HEK293 (cell line): ENCODE results near the gene NEO1.
A peak's percentile ranks its signal among the peaks of the same experiment; 100 is the strongest.

Source experiments
- CTCF ChIA-PET: fragments of 350-600 bp; formaldehyde crosslinking; extraction: SDS; loops from one replicate; lab custom pipeline; 2021; ENCODE audit warnings: antibody characterized with exemption; lab: Yijun Ruan, JAX
- POLR2A ChIA-PET: fragments of 300-600 bp; formaldehyde crosslinking; extraction: SDS; loops from one replicate; lab custom pipeline; 2020; ENCODE audit warnings: antibody characterized with exemption, inconsistent platforms; lab: Yijun Ruan, JAX
- H3K27ac ChIP-seq: fragments of 200-500 bp; sonication (Bioruptor generic); 2 replicates; pipeline ENCODE4 v1.5.1; 2014; ENCODE audit warnings: low read depth, low read length, control low read depth, inconsistent platforms; ENCODE audit errors: extremely low read depth
- H3K36me3 ChIP-seq, 2 experiments: fragments of 200-500 bp in 1 of 2; sonication (Bioruptor generic) in 1 of 2; 1 replicate in 1 of 2; 2 replicates in 1 of 2; pipeline ENCODE4 v1.5.1; 2014 to 2017; ENCODE audit warnings: inconsistent platforms in 2 of 2, low read length in 2 of 2; ENCODE audit not compliant: control insufficient read depth in 2 of 2, insufficient read depth in 1 of 2
- H3K4me1 ChIP-seq: fragments of 200-500 bp; sonication (Bioruptor generic); 2 replicates; pipeline ENCODE4 v1.5.1; 2014; ENCODE audit warnings: mild to moderate bottlenecking, low read length, inconsistent platforms; ENCODE audit not compliant: control insufficient read depth, insufficient read depth
- H3K4me3 ChIP-seq: 2 replicates; pipeline ENCODE4 v1.5.1; 2011; ENCODE audit warnings: low read depth, mild to moderate bottlenecking, control low read depth, low read length, moderate library complexity
- H3K9me3 ChIP-seq: fragments of 200-500 bp; sonication (Bioruptor generic); 2 replicates; pipeline ENCODE4 v1.5.1; 2014; ENCODE audit warnings: low read depth, low read length, inconsistent platforms; ENCODE audit not compliant: control insufficient read depth, insufficient read depth
- HOXA7 ChIP-seq: sonication (generic); formaldehyde crosslinking; IDR thresholded peaks from 2 replicates; pipeline ENCODE4 v1.8.1; 2022; ENCODE audit warnings: missing genetic modification reagents, borderline replicate concordance
- KLF16 ChIP-seq: fragments of 450-650 bp; formaldehyde crosslinking; IDR thresholded peaks from 2 replicates; pipeline ENCODE4 v1.5.1; 2017; ENCODE audit warnings: missing biosample characterization, missing genetic modification characterization
- MZF1 ChIP-seq: fragments of 450-650 bp; formaldehyde crosslinking; IDR thresholded peaks from 2 replicates; pipeline ENCODE4 v1.5.1; 2017; ENCODE audit warnings: missing biosample characterization, missing genetic modification characterization, borderline replicate concordance
- OSR2 ChIP-seq: fragments of 450-650 bp; formaldehyde crosslinking; IDR thresholded peaks from 2 replicates; pipeline ENCODE4 v1.5.1; 2016; ENCODE audit warnings: missing biosample characterization, missing genetic modification characterization
- PRDM1 ChIP-seq: fragments of 450-650 bp; formaldehyde crosslinking; IDR thresholded peaks from 2 replicates; pipeline ENCODE4; 2016; ENCODE audit warnings: missing biosample characterization, missing genetic modification characterization
- RBAK ChIP-seq: fragments of 450-650 bp; formaldehyde crosslinking; IDR thresholded peaks from 2 replicates; pipeline ENCODE4 v1.5.1; 2016; ENCODE audit warnings: missing biosample characterization, missing genetic modification characterization
- TSHZ1 ChIP-seq: fragments of 450-650 bp; formaldehyde crosslinking; IDR thresholded peaks from 2 replicates; pipeline ENCODE4 v1.5.1; 2016; ENCODE audit warnings: missing biosample characterization, missing genetic modification characterization, borderline replicate concordance
- WT1 ChIP-seq: fragments of 450-650 bp; formaldehyde crosslinking; IDR thresholded peaks from 2 replicates; pipeline ENCODE4 v1.5.1; 2016; ENCODE audit warnings: missing biosample characterization, missing genetic modification characterization
- YY2 ChIP-seq: fragments of 450-650 bp; formaldehyde crosslinking; IDR thresholded peaks from 2 replicates; pipeline ENCODE4 v1.5.1; 2016; ENCODE audit warnings: missing biosample characterization, missing genetic modification characterization
- ZBTB7A ChIP-seq: fragments of 450-650 bp; formaldehyde crosslinking; IDR thresholded peaks from 2 replicates; pipeline ENCODE4 v1.5.1; 2016; ENCODE audit warnings: low read depth, missing biosample characterization, missing genetic modification characterization
- ZFP3 ChIP-seq: fragments of 450-650 bp; formaldehyde crosslinking; IDR thresholded peaks from 2 replicates; pipeline ENCODE4 v1.5.1; 2016; ENCODE audit warnings: low read depth, missing biosample characterization, missing genetic modification characterization
- ZNF121 ChIP-seq: fragments of 450-650 bp; formaldehyde crosslinking; IDR thresholded peaks from 2 replicates; pipeline ENCODE4 v1.5.1; 2016; ENCODE audit warnings: missing biosample characterization, missing genetic modification characterization
- ZNF146 ChIP-seq: fragments of 450-650 bp; formaldehyde crosslinking; IDR thresholded peaks from 2 replicates; pipeline ENCODE4 v1.5.1; 2016; ENCODE audit warnings: missing biosample characterization, missing genetic modification characterization
- ZNF16 ChIP-seq: fragments of 450-650 bp; formaldehyde crosslinking; IDR thresholded peaks from 2 replicates; pipeline ENCODE4 v1.5.1; 2016; ENCODE audit warnings: low read depth, missing biosample characterization, missing genetic modification characterization
- ZNF169 ChIP-seq: fragments of 450-650 bp; formaldehyde crosslinking; IDR thresholded peaks from 2 replicates; pipeline ENCODE4 v1.5.1; 2016; ENCODE audit warnings: missing biosample characterization, missing genetic modification characterization
- ZNF19 ChIP-seq: fragments of 450-650 bp; formaldehyde crosslinking; IDR thresholded peaks from 2 replicates; pipeline ENCODE4; 2016; ENCODE audit warnings: missing biosample characterization, missing genetic modification characterization, low read depth
- ZNF24 ChIP-seq: fragments of 450-650 bp; formaldehyde crosslinking; IDR thresholded peaks from 2 replicates; pipeline ENCODE4 v1.5.1; 2016; ENCODE audit warnings: missing biosample characterization, missing genetic modification characterization
- ZNF266 ChIP-seq: fragments of 450-650 bp; formaldehyde crosslinking; IDR thresholded peaks from 2 replicates; pipeline ENCODE4 v1.5.1; 2016; ENCODE audit warnings: missing biosample characterization, missing genetic modification characterization, low read depth
- ZNF404 ChIP-seq: fragments of 450-650 bp; formaldehyde crosslinking; IDR thresholded peaks from 2 replicates; pipeline ENCODE4 v1.5.1; 2017; ENCODE audit warnings: missing biosample characterization, missing genetic modification characterization
- ZNF530 ChIP-seq: fragments of 450-650 bp; formaldehyde crosslinking; IDR thresholded peaks from 2 replicates; pipeline ENCODE4 v1.5.1; 2016; ENCODE audit warnings: low read depth, missing biosample characterization, missing genetic modification characterization
- ZNF585B ChIP-seq: fragments of 450-650 bp; formaldehyde crosslinking; IDR thresholded peaks from 2 replicates; pipeline ENCODE4 v1.5.1; 2016; ENCODE audit warnings: missing biosample characterization, missing genetic modification characterization
- ZNF626 ChIP-seq: fragments of 450-650 bp; sonication (Bioruptor Pico); formaldehyde crosslinking; IDR thresholded peaks from 2 replicates; pipeline ENCODE4 v1.5.1; 2018; ENCODE audit warnings: missing biosample characterization, missing genetic modification characterization, inconsistent platforms
- ZNF670 ChIP-seq: fragments of 450-650 bp; formaldehyde crosslinking; IDR thresholded peaks from 2 replicates; pipeline ENCODE4 v1.5.1; 2016; ENCODE audit warnings: missing biosample characterization, missing genetic modification characterization, low read depth
- ZNF701 ChIP-seq: fragments of 450-650 bp; formaldehyde crosslinking; IDR thresholded peaks from 2 replicates; pipeline ENCODE4 v1.5.1; 2016; ENCODE audit warnings: missing biosample characterization, missing genetic modification characterization
- ZNF76 ChIP-seq: fragments of 450-650 bp; formaldehyde crosslinking; IDR thresholded peaks from 2 replicates; pipeline ENCODE4; 2016; ENCODE audit warnings: low read depth, missing biosample characterization, missing genetic modification characterization, borderline replicate concordance
- ZSCAN16 ChIP-seq: fragments of 450-650 bp; formaldehyde crosslinking; IDR thresholded peaks from 2 replicates; pipeline ENCODE4 v1.5.1; 2016; ENCODE audit warnings: missing biosample characterization, missing genetic modification characterization
- TF ChIP-seq, protein P1 (sequence below): fragments of 450-650 bp; formaldehyde crosslinking; IDR thresholded peaks from 2 replicates; pipeline ENCODE4 v1.5.1; 2016; ENCODE audit warnings: missing biosample characterization, missing genetic modification characterization
- TF ChIP-seq, protein P2 (sequence below): fragments of 450-650 bp; formaldehyde crosslinking; IDR thresholded peaks from 2 replicates; pipeline ENCODE4 v1.5.1; 2017; ENCODE audit warnings: missing biosample characterization, missing genetic modification characterization

NEO1 gene, protein sequence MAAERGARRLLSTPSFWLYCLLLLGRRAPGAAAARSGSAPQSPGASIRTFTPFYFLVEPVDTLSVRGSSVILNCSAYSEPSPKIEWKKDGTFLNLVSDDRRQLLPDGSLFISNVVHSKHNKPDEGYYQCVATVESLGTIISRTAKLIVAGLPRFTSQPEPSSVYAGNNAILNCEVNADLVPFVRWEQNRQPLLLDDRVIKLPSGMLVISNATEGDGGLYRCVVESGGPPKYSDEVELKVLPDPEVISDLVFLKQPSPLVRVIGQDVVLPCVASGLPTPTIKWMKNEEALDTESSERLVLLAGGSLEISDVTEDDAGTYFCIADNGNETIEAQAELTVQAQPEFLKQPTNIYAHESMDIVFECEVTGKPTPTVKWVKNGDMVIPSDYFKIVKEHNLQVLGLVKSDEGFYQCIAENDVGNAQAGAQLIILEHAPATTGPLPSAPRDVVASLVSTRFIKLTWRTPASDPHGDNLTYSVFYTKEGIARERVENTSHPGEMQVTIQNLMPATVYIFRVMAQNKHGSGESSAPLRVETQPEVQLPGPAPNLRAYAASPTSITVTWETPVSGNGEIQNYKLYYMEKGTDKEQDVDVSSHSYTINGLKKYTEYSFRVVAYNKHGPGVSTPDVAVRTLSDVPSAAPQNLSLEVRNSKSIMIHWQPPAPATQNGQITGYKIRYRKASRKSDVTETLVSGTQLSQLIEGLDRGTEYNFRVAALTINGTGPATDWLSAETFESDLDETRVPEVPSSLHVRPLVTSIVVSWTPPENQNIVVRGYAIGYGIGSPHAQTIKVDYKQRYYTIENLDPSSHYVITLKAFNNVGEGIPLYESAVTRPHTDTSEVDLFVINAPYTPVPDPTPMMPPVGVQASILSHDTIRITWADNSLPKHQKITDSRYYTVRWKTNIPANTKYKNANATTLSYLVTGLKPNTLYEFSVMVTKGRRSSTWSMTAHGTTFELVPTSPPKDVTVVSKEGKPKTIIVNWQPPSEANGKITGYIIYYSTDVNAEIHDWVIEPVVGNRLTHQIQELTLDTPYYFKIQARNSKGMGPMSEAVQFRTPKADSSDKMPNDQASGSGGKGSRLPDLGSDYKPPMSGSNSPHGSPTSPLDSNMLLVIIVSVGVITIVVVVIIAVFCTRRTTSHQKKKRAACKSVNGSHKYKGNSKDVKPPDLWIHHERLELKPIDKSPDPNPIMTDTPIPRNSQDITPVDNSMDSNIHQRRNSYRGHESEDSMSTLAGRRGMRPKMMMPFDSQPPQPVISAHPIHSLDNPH (N-terminal part only)

GRCh38 chr15:73051807-73052652, at the start of gene NEO1:
Gene NEO1 (plus strand): TSS chr15:73052463. CDS start chr15:73052676, 213 bp downstream.
- peaks cover 46% of the 10 kb centered on the region for H3K4me1 ChIP-seq
- no peaks in the 10 kb centered on the region for H3K9me3 ChIP-seq
- ChIA-PET POLR2A (interaction anchor here (1.2 to 1.8 kb wide), 2 partner anchors 22 to 84 kb away, joined by 3 to 4 read pairs; no protein-coding TSS in a partner anchor), CTCF (interaction anchor here (0.6 to 1.8 kb wide), 5 partner anchors 16 to 217 kb away, joined by 3 to 6 read pairs (median 5); no protein-coding TSS in a partner anchor)
- H3K27ac ChIP-seq = peak within 1 kb of the TSS; percentile 99
- H3K36me3 ChIP-seq = no peaks in the 10 kb centered on the region
- H3K4me3 ChIP-seq = peak within 1 kb of the TSS; percentile 85
- TF ChIP-seq ZNF626 (tag by site-specific recombination) (0 out of 2 replicates have a peak, but pooled peaks have one; percentile 29), ZFP3 (tag by site-specific recombination) (no peak), ZNF404 (no peak), HOXA7 (CRISPR knock-in tag) (no peak), TSHZ1 (no peak), ZNF16 (tag by site-specific recombination) (no peak), RBAK (tag by site-specific recombination) (no peak), ZNF146 (tag by site-specific recombination) (no peak), ZNF266 (no peak), ZNF76 (tag by site-specific recombination) (peak; percentile 79), OSR2 (0 out of 2 replicates have a peak, but pooled peaks have one; percentile 35), ZNF121 (tag by site-specific recombination) (no peak), ZNF670 (tag by site-specific recombination) (no peak), PRDM1 (tag by site-specific recombination) (no peak), MZF1 (tag by site-specific recombination) (peak; percentile 81; the same call in 1 of the 2 replicates), KLF16 (tag by site-specific recombination) (peak; percentile 76), ZBTB7A (tag by site-specific recombination) (0 out of 2 replicates have a peak, but pooled peaks have one; percentile 22), ZSCAN16 (tag by site-specific recombination) (peak; percentile 41; the same call in 1 of the 2 replicates), ZNF530 (tag by site-specific recombination) (no peak), ZNF701 (tag by site-specific recombination) (peak; percentile 91), ZNF19 (tag by site-specific recombination) (no peak), WT1 (peak; percentile 51; the same call in 1 of the 2 replicates), ZNF24 (tag by site-specific recombination) (peak; percentile 69), ZNF585B (tag by site-specific recombination) (no peak), ZNF169 (tag by site-specific recombination) (no peak), YY2 (tag by site-specific recombination) (no peak)
- TF ChIP-seq, protein P1, sequence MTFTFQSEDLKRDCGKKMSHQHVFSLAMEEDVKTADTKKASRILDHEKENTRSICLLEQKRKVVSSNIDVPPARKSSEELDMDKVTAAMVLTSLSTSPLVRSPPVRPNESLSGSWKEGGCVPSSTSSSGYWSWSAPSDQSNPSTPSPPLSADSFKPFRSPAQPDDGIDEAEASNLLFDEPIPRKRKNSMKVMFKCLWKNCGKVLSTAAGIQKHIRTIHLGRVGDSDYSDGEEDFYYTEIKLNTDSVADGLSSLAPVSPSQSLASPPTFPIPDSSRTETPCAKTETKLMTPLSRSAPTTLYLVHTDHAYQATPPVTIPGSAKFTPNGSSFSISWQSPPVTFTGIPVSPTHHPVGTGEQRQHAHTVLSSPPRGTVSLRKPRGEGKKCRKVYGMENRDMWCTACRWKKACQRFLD (tag by site-specific recombination) = peak; percentile 39; the same call in 1 of the 2 replicates
- TF ChIP-seq, protein P2, sequence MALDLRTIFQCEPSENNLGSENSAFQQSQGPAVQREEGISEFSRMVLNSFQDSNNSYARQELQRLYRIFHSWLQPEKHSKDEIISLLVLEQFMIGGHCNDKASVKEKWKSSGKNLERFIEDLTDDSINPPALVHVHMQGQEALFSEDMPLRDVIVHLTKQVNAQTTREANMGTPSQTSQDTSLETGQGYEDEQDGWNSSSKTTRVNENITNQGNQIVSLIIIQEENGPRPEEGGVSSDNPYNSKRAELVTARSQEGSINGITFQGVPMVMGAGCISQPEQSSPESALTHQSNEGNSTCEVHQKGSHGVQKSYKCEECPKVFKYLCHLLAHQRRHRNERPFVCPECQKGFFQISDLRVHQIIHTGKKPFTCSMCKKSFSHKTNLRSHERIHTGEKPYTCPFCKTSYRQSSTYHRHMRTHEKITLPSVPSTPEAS (tag by site-specific recombination) = 0 out of 2 replicates have a peak, but pooled peaks have one; percentile 24
